ENCODE data around the gene CATSPERZ.

DNA sequence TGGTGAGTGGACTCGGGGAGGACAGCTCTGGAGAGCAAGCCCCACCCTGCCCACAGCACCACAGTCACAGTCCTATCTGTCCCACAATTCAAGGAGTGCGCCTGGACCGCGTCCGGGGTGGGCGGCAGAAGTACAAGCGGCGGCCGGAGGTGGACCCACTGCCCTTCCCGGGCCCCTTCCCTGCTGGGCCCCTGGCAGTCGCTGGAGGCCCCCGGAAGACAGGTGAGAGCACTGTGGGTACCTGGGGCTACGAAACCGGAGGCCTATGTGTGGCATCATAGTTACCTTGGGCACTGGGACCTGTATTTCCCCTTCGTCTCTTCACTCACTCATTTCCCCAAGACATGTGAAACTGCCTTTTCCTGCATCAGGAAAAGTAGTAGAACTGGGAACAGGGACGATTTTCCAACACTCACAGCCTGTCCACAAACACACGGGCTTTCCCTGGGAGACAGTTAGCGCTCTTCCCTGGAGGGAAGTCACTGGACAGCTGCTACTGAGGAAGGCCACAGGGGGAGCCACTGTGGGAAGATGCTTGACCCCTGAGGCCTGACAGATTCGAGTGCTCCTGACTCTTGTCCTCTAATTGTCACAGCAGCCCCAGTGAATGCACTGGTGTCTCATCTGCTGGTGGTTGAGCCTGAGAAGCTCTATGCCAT, 14.1 kb downstream of the CATSPERZ start:
- no peak for TF ChIP-seq EZH2 (IDR thresholded peaks at IDR 0.05; ENCODE audit: borderline replicate concordance, low read depth, low read length, severe bottlenecking)
- no peak for TF ChIP-seq POLR2A (IDR thresholded peaks at IDR 0.05; ENCODE audit: low read depth, low read length)
- TF ChIP-seq, protein P1, sequence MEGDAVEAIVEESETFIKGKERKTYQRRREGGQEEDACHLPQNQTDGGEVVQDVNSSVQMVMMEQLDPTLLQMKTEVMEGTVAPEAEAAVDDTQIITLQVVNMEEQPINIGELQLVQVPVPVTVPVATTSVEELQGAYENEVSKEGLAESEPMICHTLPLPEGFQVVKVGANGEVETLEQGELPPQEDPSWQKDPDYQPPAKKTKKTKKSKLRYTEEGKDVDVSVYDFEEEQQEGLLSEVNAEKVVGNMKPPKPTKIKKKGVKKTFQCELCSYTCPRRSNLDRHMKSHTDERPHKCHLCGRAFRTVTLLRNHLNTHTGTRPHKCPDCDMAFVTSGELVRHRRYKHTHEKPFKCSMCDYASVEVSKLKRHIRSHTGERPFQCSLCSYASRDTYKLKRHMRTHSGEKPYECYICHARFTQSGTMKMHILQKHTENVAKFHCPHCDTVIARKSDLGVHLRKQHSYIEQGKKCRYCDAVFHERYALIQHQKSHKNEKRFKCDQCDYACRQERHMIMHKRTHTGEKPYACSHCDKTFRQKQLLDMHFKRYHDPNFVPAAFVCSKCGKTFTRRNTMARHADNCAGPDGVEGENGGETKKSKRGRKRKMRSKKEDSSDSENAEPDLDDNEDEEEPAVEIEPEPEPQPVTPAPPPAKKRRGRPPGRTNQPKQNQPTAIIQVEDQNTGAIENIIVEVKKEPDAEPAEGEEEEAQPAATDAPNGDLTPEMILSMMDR (IDR thresholded peaks at IDR 0.05; ENCODE audit: extremely low read depth in 1 of 2, insufficient read depth in 1 of 2, low read depth in 1 of 2, low read length in 2 of 2) = peak in 1 of 2 donors; percentile 8
- TF ChIP-seq POLR2AphosphoS5 (IDR thresholded peaks at IDR 0.05; ENCODE audit: insufficient read depth, low read depth, low read length) = no peak
- TF ChIP-seq MYC (IDR thresholded peaks at IDR 0.05; ENCODE audit: low read depth, low read length) = no peak
- TF ChIP-seq, protein P2, sequence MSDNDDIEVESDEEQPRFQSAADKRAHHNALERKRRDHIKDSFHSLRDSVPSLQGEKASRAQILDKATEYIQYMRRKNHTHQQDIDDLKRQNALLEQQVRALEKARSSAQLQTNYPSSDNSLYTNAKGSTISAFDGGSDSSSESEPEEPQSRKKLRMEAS (IDR thresholded peaks at IDR 0.05; ENCODE audit: insufficient read depth, insufficient read length) = no peak

Measured in endothelial cell of umbilical vein (primary cell).